Measurements from ENCODE around the gene SNX32. TPM values are rescaled to one million over a fixed set of nuclear protein-coding genes. Genes with fewer than 3 reads are reported as not detected.

SNX32 gene
- total and polyA plus RNA-seq, 2 of the 13 experiments (the other 11 are each of a cell fraction or from before 2014, with no cell fraction given), result 0.09 to 0.34 TPM

GRCh38 chr11:65899356-65900124 lies 65.8 kb downstream of the SNX32 start (continued):
- TF ChIP-seq CSRNP1 (CRISPR knock-in tag; IDR thresholded peaks at IDR 0.05) (peak; percentile 79; the same call in 1 of the 2 replicates), ZNF567 (CRISPR knock-in tag; IDR thresholded peaks at IDR 0.05; ENCODE audit: borderline replicate concordance) (no peak), AGO1 (IDR thresholded peaks at IDR 0.05; ENCODE audit: low read depth, low read length, poor library complexity, severe bottlenecking) (peak; percentile 45), ZNF670 (CRISPR knock-in tag; IDR thresholded peaks at IDR 0.05; ENCODE audit: borderline replicate concordance) (peak; percentile 95), ZNF780A (CRISPR knock-in tag; IDR thresholded peaks at IDR 0.05) (peak; percentile 78; the same call in 1 of the 2 replicates), RNF219 (CRISPR knock-in tag; IDR thresholded peaks at IDR 0.05) (no peak), MTF1 (CRISPR knock-in tag; IDR thresholded peaks at IDR 0.05) (no peak), BHLHE40 (IDR thresholded peaks at IDR 0.05; ENCODE audit: low read length) (peak; percentile 88), TIGD3 (CRISPR knock-in tag; IDR thresholded peaks at IDR 0.05; ENCODE audit: borderline replicate concordance) (peak; percentile 64; the same call in 1 of the 2 replicates), TOPORS (CRISPR knock-in tag; IDR thresholded peaks at IDR 0.05) (peak; percentile 65), ZNF746 (CRISPR knock-in tag; IDR thresholded peaks at IDR 0.05) (peak; percentile 79), ZSCAN9 (CRISPR knock-in tag; IDR thresholded peaks at IDR 0.05; ENCODE audit: borderline replicate concordance) (no peak), ZNF572 (CRISPR knock-in tag; IDR thresholded peaks at IDR 0.05) (no peak), ZNF563 (CRISPR knock-in tag; IDR thresholded peaks at IDR 0.05) (peak; percentile 75; the same call in 1 of the 2 replicates), ZNF83 (CRISPR knock-in tag; IDR thresholded peaks at IDR 0.05; ENCODE audit: borderline replicate concordance) (no peak), NONO (IDR thresholded peaks at IDR 0.05) (no peak), NONO (CRISPR knock-in tag; conservative IDR thresholded peaks at IDR 0.05) (peak; percentile 60; the same call in 1 of the 2 replicates), CENPX (CRISPR knock-in tag; IDR thresholded peaks at IDR 0.05) (no peak), GZF1 (CRISPR knock-in tag; IDR thresholded peaks at IDR 0.05) (peak; percentile 52; the same call in 1 of the 2 replicates), SCMH1 (CRISPR knock-in tag; IDR thresholded peaks at IDR 0.05; ENCODE audit: borderline replicate concordance) (no peak), GATAD1 (CRISPR knock-in tag; IDR thresholded peaks at IDR 0.05) (0 out of 2 replicates have a peak, but pooled peaks have one; percentile 31), ZNF329 (CRISPR knock-in tag; IDR thresholded peaks at IDR 0.05; ENCODE audit: low read depth) (peak; percentile 68; the same call in 1 of the 2 replicates), CENPT (CRISPR knock-in tag; IDR thresholded peaks at IDR 0.05; ENCODE audit: low read depth) (no peak)
